Suprapubic skin (tissue), 4 donors: ENCODE data around the gene ADAMTS15. TPM values are rescaled to one million over a fixed set of nuclear protein-coding genes. Genes with fewer than 3 reads are reported as not detected.

Experiments
- DNase-seq, 2 donors: peaks; one replicate each; pipeline ENCODE4 v3.0.0-alpha.2; 2019; ENCODE audit warnings: low spot score in 2 of 2
- H3K27ac ChIP-seq: fragments of 200-600 bp; sonication (generic); one replicate; pipeline ENCODE4 v1.5.1; 2019
- H3K27me3 ChIP-seq: fragments of 200-600 bp; sonication (generic); one replicate; pipeline ENCODE4 v1.5.1; 2019
- H3K36me3 ChIP-seq: fragments of 200-600 bp; sonication (generic); one replicate; pipeline ENCODE4 v1.5.1; 2019
- H3K4me1 ChIP-seq: fragments of 200-600 bp; sonication (generic); one replicate; pipeline ENCODE4 v1.5.1; 2019
- H3K4me3 ChIP-seq: fragments of 200-600 bp; sonication (generic); one replicate; pipeline ENCODE4 v1.5.1; 2019; ENCODE audit warnings: mild to moderate bottlenecking
- H3K9me3 ChIP-seq: fragments of 200-600 bp; sonication (generic); one replicate; pipeline ENCODE4 v1.5.1; 2019
- CTCF ChIP-seq, 2 donors: fragments of 200-600 bp in 1 of 2; fragments of 450-650 bp in 1 of 2; sonication (generic) in 1 of 2; IDR thresholded peaks; one replicate each; pipeline ENCODE4 v1.5.1; 2016 to 2019; ENCODE audit warnings: antibody characterized with exemption in 2 of 2, mild to moderate bottlenecking in 1 of 2, moderate library complexity in 1 of 2
- EP300 ChIP-seq: sonication (generic); formaldehyde crosslinking; IDR thresholded peaks from one replicate; pipeline ENCODE4 v1.6.1; 2017; ENCODE audit warnings: antibody characterized with exemption
- POLR2A ChIP-seq, 2 donors: fragments of 450-650 bp; IDR thresholded peaks; one replicate each; pipeline ENCODE4 v1.6.1; 2017; ENCODE audit warnings: antibody characterized with exemption in 2 of 2, mild to moderate bottlenecking in 2 of 2, moderate library complexity in 2 of 2
- POLR2AphosphoS5 ChIP-seq, 3 donors: sonication (generic); formaldehyde crosslinking; IDR thresholded peaks; one replicate each; pipeline ENCODE4 v1.6.1; 2017; ENCODE audit warnings: antibody characterized with exemption in 3 of 3
- WGBS: methylation state at CpG from one replicate; pipeline ENCODE4 v1.1.5; 2018; 5-methylcytosine and 5-hydroxymethylcytosine counted together
- total RNA-seq, 4 donors: library from RNA; depleted of rRNA; stranded (reverse); fragments of >200 nt; gene quantifications; one replicate each; pipeline ENCODE4 v1.1.0, GENCODE V29; 2016

Gene ADAMTS15
- total RNA-seq, 4 donors from 2014 or later = 3.8 to 7.2 (median 5.7) TPM

DNA sequence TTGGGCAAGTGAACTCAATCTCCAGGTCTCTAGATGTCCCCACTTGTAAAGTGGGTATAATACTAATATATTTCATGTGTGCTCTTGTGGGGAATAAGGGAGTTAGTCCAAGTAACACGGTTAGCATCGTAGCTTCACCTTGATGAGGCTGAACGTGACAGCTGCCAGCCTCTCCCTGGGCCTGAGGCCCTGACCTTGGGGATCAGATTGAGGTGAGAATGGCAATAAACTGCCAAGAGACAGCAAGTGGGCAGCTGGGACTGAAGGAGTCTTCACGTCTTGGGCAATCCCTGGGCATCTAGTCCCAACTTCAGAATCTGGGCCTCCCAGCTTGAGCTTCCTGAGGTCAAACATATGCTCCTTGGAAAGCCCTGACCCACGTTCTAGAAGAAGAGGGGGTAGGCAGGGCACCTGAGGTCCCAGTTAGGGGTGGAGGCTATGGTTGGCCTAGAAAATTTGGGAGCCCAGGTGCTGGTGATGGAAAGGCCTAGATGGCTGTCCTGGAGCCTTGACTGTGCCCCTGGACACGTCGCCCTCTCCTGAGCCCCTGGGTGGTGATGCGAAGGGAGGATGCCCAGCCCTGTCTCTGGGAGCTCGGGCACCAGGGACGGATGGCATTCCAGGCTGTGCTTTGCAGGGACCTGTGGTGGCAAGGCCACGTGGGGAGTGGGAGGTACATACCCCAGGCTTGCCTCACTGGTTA is 23.4 kb downstream of the ADAMTS15 start:
- TF ChIP-seq EP300 (no peak), POLR2AphosphoS5 (IDR thresholded peaks at IDR 0.05) (no peak), CTCF (IDR thresholded peaks at IDR 0.05) (no peak), POLR2A (IDR thresholded peaks at IDR 0.05) (no peak)
- peak in 1 of 2 donors; percentile 45 for DNase-seq
- no peak overlapping the region for H3K4me3 ChIP-seq
- H3K27ac ChIP-seq = no peak overlapping the region
- no peaks in the 10 kb centered on the region for H3K4me1 ChIP-seq
- H3K27me3 ChIP-seq = no peaks in the 10 kb centered on the region
- H3K36me3 ChIP-seq = peaks cover 23% of the 10 kb centered on the region
- 87% methylated on average over 8 of the region's 11 CpGs for WGBS
- no peaks in the 10 kb centered on the region for H3K9me3 ChIP-seq

- peaks cover 6% of the 10 kb centered on the region for H3K4me1 ChIP-seq
- H3K36me3 ChIP-seq = peaks cover 23% of the 10 kb centered on the region
- TF ChIP-seq POLR2AphosphoS5 (IDR thresholded peaks at IDR 0.05) (no peak), POLR2A (IDR thresholded peaks at IDR 0.05) (no peak), EP300 (no peak), CTCF (IDR thresholded peaks at IDR 0.05) (no peak)
- H3K4me3 ChIP-seq = no peak overlapping the region
- no peak for DNase-seq
- no peaks in the 10 kb centered on the region for H3K9me3 ChIP-seq
- 72% methylated on average over 7 of the region's 7 CpGs for WGBS
- no peaks in the 10 kb centered on the region for H3K27me3 ChIP-seq
- no peak overlapping the region for H3K27ac ChIP-seq
Measured at GRCh38 chr11:130472434-130472961, 24.1 kb downstream of the ADAMTS15 start.

DNA sequence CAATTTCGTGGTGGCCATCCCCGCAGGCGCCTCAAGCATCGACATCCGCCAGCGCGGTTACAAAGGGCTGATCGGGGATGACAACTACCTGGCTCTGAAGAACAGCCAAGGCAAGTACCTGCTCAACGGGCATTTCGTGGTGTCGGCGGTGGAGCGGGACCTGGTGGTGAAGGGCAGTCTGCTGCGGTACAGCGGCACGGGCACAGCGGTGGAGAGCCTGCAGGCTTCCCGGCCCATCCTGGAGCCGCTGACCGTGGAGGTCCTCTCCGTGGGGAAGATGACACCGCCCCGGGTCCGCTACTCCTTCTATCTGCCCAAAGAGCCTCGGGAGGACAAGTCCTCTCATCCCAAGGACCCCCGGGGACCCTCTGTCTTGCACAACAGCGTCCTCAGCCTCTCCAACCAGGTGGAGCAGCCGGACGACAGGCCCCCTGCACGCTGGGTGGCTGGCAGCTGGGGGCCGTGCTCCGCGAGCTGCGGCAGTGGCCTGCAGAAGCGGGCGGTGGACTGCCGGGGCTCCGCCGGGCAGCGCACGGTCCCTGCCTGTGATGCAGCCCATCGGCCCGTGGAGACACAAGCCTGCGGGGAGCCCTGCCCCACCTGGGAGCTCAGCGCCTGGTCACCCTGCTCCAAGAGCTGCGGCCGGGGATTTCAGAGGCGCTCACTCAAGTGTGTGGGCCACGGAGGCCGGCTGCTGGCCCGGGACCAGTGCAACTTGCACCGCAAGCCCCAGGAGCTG is 24.8 kb downstream of the ADAMTS15 start:
- H3K4me3 ChIP-seq = no peak overlapping the region

DNA sequence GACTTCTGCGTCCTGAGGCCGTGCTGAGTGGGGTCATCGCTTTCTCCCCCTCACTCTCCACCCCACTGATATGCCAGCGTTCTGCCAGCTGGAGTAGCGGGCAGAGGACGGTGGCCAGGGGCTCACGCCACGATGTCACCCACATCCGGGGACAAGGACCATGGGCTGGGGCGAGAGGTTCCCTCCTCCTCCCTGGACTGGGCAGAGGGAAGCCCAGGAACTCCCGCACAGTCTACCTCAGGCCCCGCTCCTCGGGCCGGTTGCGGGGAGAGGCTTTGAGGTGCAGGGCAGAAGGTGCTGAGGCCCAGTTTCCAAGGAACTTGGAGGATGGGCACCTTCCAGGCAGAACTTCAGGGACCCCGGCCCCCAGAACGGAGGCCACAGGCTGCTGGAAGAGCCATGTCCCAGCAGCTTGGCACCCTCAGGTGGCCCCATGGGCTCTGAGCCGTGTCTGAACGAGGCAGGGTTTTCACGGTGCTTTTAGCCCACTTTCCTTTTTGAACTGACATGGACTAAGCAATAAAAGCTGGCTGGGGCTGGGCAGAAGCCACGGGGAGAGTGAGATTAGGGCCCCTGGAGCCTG is 25.4 kb downstream of the ADAMTS15 start:
- WGBS = 91% methylated on average over 10 of the region's 21 CpGs
- Histone ChIP-seq H3K4me3 (no peak overlapping the region), H3K27ac (no peak overlapping the region), H3K9me3 (no peaks in the 10 kb centered on the region), H3K27me3 (no peaks in the 10 kb centered on the region), H3K4me1 (peaks cover 11% of the 10 kb centered on the region), H3K36me3 (peaks cover 23% of the 10 kb centered on the region)
- no peak for TF ChIP-seq POLR2A (IDR thresholded peaks at IDR 0.05)
- TF ChIP-seq CTCF (IDR thresholded peaks at IDR 0.05) = no peak
- no peak for TF ChIP-seq EP300
- no peak for TF ChIP-seq POLR2AphosphoS5 (IDR thresholded peaks at IDR 0.05)
- no peak for DNase-seq

More for the DNA sequence above, 24.8 kb downstream of the ADAMTS15 start:
- no peaks in the 10 kb centered on the region for H3K27me3 ChIP-seq
- peaks cover 10% of the 10 kb centered on the region for H3K4me1 ChIP-seq
- H3K27ac ChIP-seq = no peak overlapping the region
- TF ChIP-seq POLR2A (IDR thresholded peaks at IDR 0.05) (no peak), EP300 (no peak), POLR2AphosphoS5 (IDR thresholded peaks at IDR 0.05) (no peak), CTCF (IDR thresholded peaks at IDR 0.05) (no peak)
- H3K36me3 ChIP-seq = peaks cover 23% of the 10 kb centered on the region
- no peaks in the 10 kb centered on the region for H3K9me3 ChIP-seq
- WGBS = 95% methylated on average over 36 of the region's 52 CpGs
- no peak for DNase-seq
